PC-3 (cell line): Measurements from ENCODE around the gene SMIM32. TPM values are rescaled to one million over a fixed set of nuclear protein-coding genes. Genes with fewer than 3 reads are reported as not detected.

Experiments
- ATAC-seq: fragments of 200-7000 bp; cut with Tn5 transposase; 2 replicates; pipeline ENCODE4 v1.9.1; 2020; ENCODE audit warnings: mild to moderate bottlenecking, moderate library complexity
- BruUV-seq: library from RNA; stranded (reverse); fragments of 400-500 nt; replicated peaks from 2 replicates; lab custom pipeline; 2021; lab: Mats Ljungman, UMichigan
- CTCF ChIA-PET: fragments of 300-600 bp; sonication (Branson Sonifier 250); formaldehyde crosslinking; loops from one replicate; lab custom pipeline; 2022; ENCODE audit warnings: antibody characterized with exemption; lab: Charles Lee
- POLR2A ChIA-PET: fragments of 300-600 bp; sonication (Branson Sonifier 250); formaldehyde crosslinking; loops from one replicate; lab custom pipeline; 2022; ENCODE audit warnings: antibody characterized with exemption; ENCODE audit not compliant: unreplicated experiment; lab: Charles Lee
- DNase-seq: peaks from one replicate; pipeline ENCODE4 v3.0.0-alpha.2; 2015
- H2AFZ ChIP-seq: fragments of 300-600 bp; sonication (generic); 2 replicates; pipeline ENCODE4 v1.6.0; 2016; ENCODE audit warnings: antibody characterized with exemption, low read length
- H3F3A ChIP-seq: fragments of 300-600 bp; sonication (generic); one replicate; pipeline ENCODE4 v1.6.0; 2017; ENCODE audit warnings: antibody characterized with exemption, low read length, control low read depth, mild to moderate bottlenecking; ENCODE audit not compliant: unreplicated experiment
- H3K27ac ChIP-seq: fragments of 300-600 bp; sonication (generic); 2 replicates; pipeline ENCODE4 v1.5.1; 2016; ENCODE audit warnings: mild to moderate bottlenecking, low read length
- H3K27me3 ChIP-seq: fragments of 300-600 bp; sonication (generic); 2 replicates; pipeline ENCODE4 v1.6.1; 2016; ENCODE audit warnings: low read length, mixed read lengths
- H3K36me3 ChIP-seq: fragments of 300-600 bp; sonication (generic); 2 replicates; pipeline ENCODE4 v1.6.1; 2016; ENCODE audit warnings: low read depth, mixed run types, low read length, mixed read lengths
- H3K4me1 ChIP-seq: fragments of 300-600 bp; sonication (generic); 2 replicates; pipeline ENCODE4 v1.5.1; 2016; ENCODE audit warnings: low read length; ENCODE audit not compliant: insufficient read depth
- H3K4me2 ChIP-seq: fragments of 300-600 bp; sonication (generic); 2 replicates; pipeline ENCODE4 v1.6.0; 2016; ENCODE audit warnings: low read length
- H3K4me3 ChIP-seq: fragments of 300-600 bp; sonication (generic); 2 replicates; pipeline ENCODE4 v1.5.1; 2016; ENCODE audit warnings: mild to moderate bottlenecking, low read length, mixed read lengths
- H3K79me2 ChIP-seq: fragments of 300-600 bp; sonication (generic); 2 replicates; pipeline ENCODE4 v1.6.1; 2017; ENCODE audit warnings: low read length, mixed read lengths
- H3K9ac ChIP-seq: fragments of 300-600 bp; sonication (generic); 2 replicates; pipeline ENCODE4 v1.6.0; 2016; ENCODE audit warnings: mild to moderate bottlenecking, low read length
- H3K9me2 ChIP-seq: fragments of 300-600 bp; sonication (generic); replicated peaks from 2 replicates; pipeline ENCODE4 v1.6.1; 2016; ENCODE audit warnings: mixed run types, low read length, mixed read lengths
- H3K9me3 ChIP-seq: fragments of 300-600 bp; sonication (generic); 2 replicates; pipeline ENCODE4 v1.6.1; 2016; ENCODE audit warnings: low read length, mixed read lengths
- H4K20me1 ChIP-seq: fragments of 300-600 bp; sonication (generic); 2 replicates; pipeline ENCODE4 v1.6.1; 2016; ENCODE audit warnings: low read length, mixed read lengths
- EZH2 ChIP-seq: fragments of 300-600 bp; sonication (generic); IDR thresholded peaks from one replicate; pipeline ENCODE4 v1.6.1; 2017; ENCODE audit warnings: antibody characterized with exemption, mild to moderate bottlenecking, low read length; ENCODE audit not compliant: unreplicated experiment
- EZH2phosphoT487 ChIP-seq: fragments of 300-600 bp; sonication (generic); IDR thresholded peaks from 2 replicates; pipeline ENCODE4 v1.6.1; 2018; ENCODE audit warnings: mild to moderate bottlenecking, antibody characterized with exemption, low read length, borderline replicate concordance
- intact Hi-C: fragments of 100-400 bp; cut with micrococcal nuclease; formaldehyde crosslinking; loops from 2 replicates; pipeline ENCODE4 v1.9.0; 2023
- total RNA-seq: library from RNA; depleted of rRNA; stranded (reverse); fragments of >200 nt; gene quantifications from 2 replicates; pipeline ENCODE4 v1.2.3, GENCODE V29; 2014
- TF ChIP-seq, protein P1 (sequence below): fragments of 300-600 bp; sonication (generic); conservative IDR thresholded peaks from 2 replicates; pipeline ENCODE4 v1.5.1; 2017; ENCODE audit warnings: antibody characterized with exemption, low read depth, mild to moderate bottlenecking, low read length

SMIM32 gene
- total RNA-seq, 1 experiment from 2014 or later: not detected

DNA sequence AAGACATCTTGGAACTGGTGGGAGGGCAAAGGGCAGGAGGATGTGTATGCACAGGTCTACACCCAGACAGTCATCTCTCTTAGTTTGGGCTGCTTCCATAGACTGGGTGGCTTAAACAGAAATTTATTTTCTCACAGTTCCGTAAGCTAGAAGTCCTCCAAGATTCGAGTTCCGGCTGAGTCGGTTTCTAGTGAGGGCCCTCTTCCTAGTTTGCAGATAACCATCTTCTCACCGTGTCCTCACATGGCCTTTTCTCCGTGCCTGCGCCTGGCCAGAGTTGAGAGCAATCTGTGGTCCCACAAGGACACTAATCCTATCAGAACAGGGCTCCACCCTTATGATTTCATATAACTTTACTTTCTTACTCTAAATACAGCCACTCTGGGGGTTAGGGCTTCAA lies 4.1 kb downstream of the SMIM32 start:
- intact Hi-C loops: no loop called here
- no peak for DNase-seq
- Histone ChIP-seq H3K9ac (no peak overlapping the region), H3K4me2 (no peak overlapping the region), H3K27me3 (no peaks in the 10 kb centered on the region), H3K27ac (no peak overlapping the region), H3K79me2 (no peaks in the 10 kb centered on the region), H3K36me3 (no peaks in the 10 kb centered on the region; the same call in none of the 2 replicates), H3K4me3 (no peak overlapping the region), H4K20me1 (no peaks in the 10 kb centered on the region), H3K9me3 (no peaks in the 10 kb centered on the region), H3K9me2 (no peaks in the 10 kb centered on the region), H3F3A (no peaks in the 10 kb centered on the region), H3K4me1 (no peaks in the 10 kb centered on the region), H2AFZ (no peak overlapping the region)
- TF ChIP-seq EZH2phosphoT487 (no peak), EZH2 (no peak)
- TF ChIP-seq, protein P1, sequence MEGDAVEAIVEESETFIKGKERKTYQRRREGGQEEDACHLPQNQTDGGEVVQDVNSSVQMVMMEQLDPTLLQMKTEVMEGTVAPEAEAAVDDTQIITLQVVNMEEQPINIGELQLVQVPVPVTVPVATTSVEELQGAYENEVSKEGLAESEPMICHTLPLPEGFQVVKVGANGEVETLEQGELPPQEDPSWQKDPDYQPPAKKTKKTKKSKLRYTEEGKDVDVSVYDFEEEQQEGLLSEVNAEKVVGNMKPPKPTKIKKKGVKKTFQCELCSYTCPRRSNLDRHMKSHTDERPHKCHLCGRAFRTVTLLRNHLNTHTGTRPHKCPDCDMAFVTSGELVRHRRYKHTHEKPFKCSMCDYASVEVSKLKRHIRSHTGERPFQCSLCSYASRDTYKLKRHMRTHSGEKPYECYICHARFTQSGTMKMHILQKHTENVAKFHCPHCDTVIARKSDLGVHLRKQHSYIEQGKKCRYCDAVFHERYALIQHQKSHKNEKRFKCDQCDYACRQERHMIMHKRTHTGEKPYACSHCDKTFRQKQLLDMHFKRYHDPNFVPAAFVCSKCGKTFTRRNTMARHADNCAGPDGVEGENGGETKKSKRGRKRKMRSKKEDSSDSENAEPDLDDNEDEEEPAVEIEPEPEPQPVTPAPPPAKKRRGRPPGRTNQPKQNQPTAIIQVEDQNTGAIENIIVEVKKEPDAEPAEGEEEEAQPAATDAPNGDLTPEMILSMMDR: no peak
- ChIA-PET POLR2A (no interaction called here), CTCF (no interaction called here)
- BruUV-seq: no TSS peak
- ATAC-seq: no peak

- Histone ChIP-seq H2AFZ (no peak overlapping the region), H3K9me3 (no peaks in the 10 kb centered on the region), H3K4me1 (no peaks in the 10 kb centered on the region), H3K9ac (no peak overlapping the region), H3K4me2 (no peak overlapping the region), H4K20me1 (no peaks in the 10 kb centered on the region), H3K9me2 (no peaks in the 10 kb centered on the region), H3K36me3 (no peaks in the 10 kb centered on the region; the same call in none of the 2 replicates), H3K27ac (no peak overlapping the region), H3F3A (no peaks in the 10 kb centered on the region), H3K79me2 (no peaks in the 10 kb centered on the region), H3K27me3 (no peaks in the 10 kb centered on the region), H3K4me3 (no peak overlapping the region)
- POLR2A ChIA-PET: no interaction called here
- ATAC-seq: no peak
- DNase-seq: no peak
- no TSS peak for BruUV-seq
- intact Hi-C loops: no loop called here
- TF ChIP-seq EZH2: no peak
- no peak for TF ChIP-seq EZH2phosphoT487
- TF ChIP-seq, protein P1: no peak
- CTCF ChIA-PET: no interaction called here
Measured at GRCh38 chr5:136186796-136187195, 6.2 kb downstream of the SMIM32 start.

DNA sequence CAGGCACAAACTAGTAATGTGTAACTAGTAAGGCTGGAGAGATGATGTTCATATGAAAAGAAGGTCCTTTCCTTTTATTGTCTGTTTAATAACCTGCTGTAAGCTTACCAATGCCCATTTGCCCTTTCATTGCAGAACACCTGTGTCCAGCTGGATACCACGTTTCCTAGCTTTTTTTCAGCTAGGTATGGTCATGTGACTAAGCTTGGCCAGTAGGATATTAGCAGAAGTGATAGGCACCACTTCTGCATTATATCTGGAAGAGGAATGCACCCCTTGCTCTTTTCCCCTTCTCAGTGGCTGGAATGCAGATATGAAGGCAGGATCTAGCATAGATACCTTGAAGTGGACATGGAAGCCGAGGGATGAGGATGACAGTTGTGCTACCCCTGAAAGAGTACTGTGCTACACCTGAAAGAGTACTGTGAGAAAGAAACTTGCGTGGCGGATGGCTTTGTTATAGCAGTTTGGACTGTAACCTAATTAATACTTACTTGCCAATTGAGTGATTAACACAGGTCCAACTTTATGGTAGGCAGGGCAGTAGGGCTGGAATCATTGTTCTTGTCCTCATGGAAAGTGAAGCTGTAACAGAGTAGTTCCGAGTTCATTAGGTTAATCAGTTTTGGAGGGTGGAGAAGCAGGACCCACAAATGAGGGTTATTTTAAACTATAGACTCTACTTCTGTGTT lies 6.8 kb downstream of the SMIM32 start:
- Histone ChIP-seq H2AFZ (no peak overlapping the region), H3K4me3 (no peak overlapping the region), H3K9ac (no peak overlapping the region), H4K20me1 (no peaks in the 10 kb centered on the region), H3K36me3 (no peaks in the 10 kb centered on the region; the same call in none of the 2 replicates), H3K4me2 (no peak overlapping the region), H3K9me3 (no peaks in the 10 kb centered on the region), H3K9me2 (no peaks in the 10 kb centered on the region), H3K27me3 (no peaks in the 10 kb centered on the region), H3K27ac (no peak overlapping the region), H3K79me2 (no peaks in the 10 kb centered on the region), H3F3A (no peaks in the 10 kb centered on the region), H3K4me1 (no peaks in the 10 kb centered on the region)
- POLR2A ChIA-PET: no interaction called here
- BruUV-seq: no TSS peak
- no peak for TF ChIP-seq EZH2
- TF ChIP-seq, protein P1: no peak
- TF ChIP-seq EZH2phosphoT487: no peak
- CTCF ChIA-PET: no interaction called here
- ATAC-seq: no peak
- DNase-seq: no peak
- intact Hi-C loops: no loop called here
